ENCODE measurements around the gene GPR62. TPM values are rescaled to one million over a fixed set of nuclear protein-coding genes. Genes with fewer than 3 reads are reported as not detected.
"Not testable (repeated sequence)": the region's sequence is repeated elsewhere in the genome, so short reads cannot be mapped to it uniquely, and the experiment has no call there.

Gene GPR62
- total RNA-seq, 4 donors from 2014 or later, result 0.13 to 1.8 (median 0.56) TPM; not detected in 1

GRCh38 chr3:51927061-51927977, 27.9 kb upstream of the GPR62 start:
- TF ChIP-seq POLR2A (IDR thresholded peaks at IDR 0.05), result no peak
- TF ChIP-seq, protein P1, sequence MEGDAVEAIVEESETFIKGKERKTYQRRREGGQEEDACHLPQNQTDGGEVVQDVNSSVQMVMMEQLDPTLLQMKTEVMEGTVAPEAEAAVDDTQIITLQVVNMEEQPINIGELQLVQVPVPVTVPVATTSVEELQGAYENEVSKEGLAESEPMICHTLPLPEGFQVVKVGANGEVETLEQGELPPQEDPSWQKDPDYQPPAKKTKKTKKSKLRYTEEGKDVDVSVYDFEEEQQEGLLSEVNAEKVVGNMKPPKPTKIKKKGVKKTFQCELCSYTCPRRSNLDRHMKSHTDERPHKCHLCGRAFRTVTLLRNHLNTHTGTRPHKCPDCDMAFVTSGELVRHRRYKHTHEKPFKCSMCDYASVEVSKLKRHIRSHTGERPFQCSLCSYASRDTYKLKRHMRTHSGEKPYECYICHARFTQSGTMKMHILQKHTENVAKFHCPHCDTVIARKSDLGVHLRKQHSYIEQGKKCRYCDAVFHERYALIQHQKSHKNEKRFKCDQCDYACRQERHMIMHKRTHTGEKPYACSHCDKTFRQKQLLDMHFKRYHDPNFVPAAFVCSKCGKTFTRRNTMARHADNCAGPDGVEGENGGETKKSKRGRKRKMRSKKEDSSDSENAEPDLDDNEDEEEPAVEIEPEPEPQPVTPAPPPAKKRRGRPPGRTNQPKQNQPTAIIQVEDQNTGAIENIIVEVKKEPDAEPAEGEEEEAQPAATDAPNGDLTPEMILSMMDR (IDR thresholded peaks at IDR 0.05), result no peak
- intact Hi-C loops (cut with DNase I), result no loop called here
- WGBS, 2 donors, result 91 to 95% methylated on average over 5 of the region's 5 CpGs

GRCh38 chr3:51928438-51928837, 26.7 kb upstream of the GPR62 start:
- H3K9me3 ChIP-seq, result no peaks in the 10 kb centered on the region
- H3K4me1 ChIP-seq, result no peaks in the 10 kb centered on the region
- no peak overlapping the region for H3K4me3 ChIP-seq (replicated peaks in 1 of 3)
- TF ChIP-seq POLR2A (IDR thresholded peaks at IDR 0.05), result no peak
- TF ChIP-seq, protein P1 (IDR thresholded peaks at IDR 0.05), result no peak
- DNase-seq, result no peak
- H3K27ac ChIP-seq, result no peak overlapping the region
- intact Hi-C loops (cut with DNase I), result no loop called here
- peaks cover 2 to 6% of the 10 kb centered on the region in 2 donors for H3K36me3 ChIP-seq
- WGBS, 2 donors, result 94 to 97% methylated on average over 6 to 7 of the region's 7 CpGs
- no peaks in the 10 kb centered on the region for H3K27me3 ChIP-seq

More at GRCh38 chr3:51927061-51927977, 27.9 kb upstream of the GPR62 start:
- Histone ChIP-seq H3K27me3 (no peaks in the 10 kb centered on the region), H3K4me3 (replicated peaks in 1 of 3) (no peak overlapping the region), H3K9me3 (no peaks in the 10 kb centered on the region), H3K27ac (no peak overlapping the region), H3K36me3 (no peaks in the 10 kb centered on the region), H3K4me1 (no peaks in the 10 kb centered on the region)
- DNase-seq, result no peak

- WGBS, 2 donors, result 75 to 88% methylated on average over 2 to 3 of the region's 3 CpGs
- H3K4me1 ChIP-seq; H3K4me3 ChIP-seq (replicated peaks in 1 of 3); DNase-seq; intact Hi-C loops (cut with DNase I); H3K9me3 ChIP-seq; H3K27ac ChIP-seq; H3K36me3 ChIP-seq; H3K27me3 ChIP-seq: not testable (repeated sequence)
These were observed 26.2 kb upstream of the GPR62 start for GRCh38 chr3:51928981-51929380.

DNA sequence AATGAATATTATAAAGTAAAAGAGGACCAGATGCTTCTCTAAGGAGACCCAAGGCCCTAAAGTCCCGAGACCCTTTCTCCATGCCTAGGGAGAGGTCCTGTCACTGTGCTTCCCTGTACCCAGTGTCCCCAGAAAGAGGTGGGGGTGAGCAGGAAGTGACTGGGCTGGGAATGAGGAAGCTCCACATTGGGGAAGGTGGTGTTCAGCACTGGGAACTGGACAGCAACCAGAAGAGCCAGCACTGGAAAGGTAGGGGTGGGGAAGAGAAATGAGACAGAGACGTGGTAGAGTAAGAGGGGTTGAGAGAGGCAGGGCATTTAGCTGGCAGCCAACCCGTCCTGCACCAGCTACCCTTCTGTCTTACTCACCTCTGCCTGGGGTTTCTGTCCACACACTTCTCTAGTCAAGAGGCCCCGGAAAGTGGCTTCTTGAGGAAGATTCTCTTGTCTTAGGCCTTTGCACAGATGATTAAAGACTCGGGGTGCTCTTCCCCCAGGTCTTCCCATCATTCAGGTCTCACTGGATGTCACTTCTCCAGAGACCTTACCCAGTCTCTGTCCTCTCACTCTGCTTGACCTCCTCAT, 25.7 kb upstream of the GPR62 start:
- 74 to 76% methylated on average over 5 of the region's 5 CpGs for WGBS, 2 donors
- TF ChIP-seq, protein P1 (IDR thresholded peaks at IDR 0.05), result no peak
- TF ChIP-seq POLR2A (IDR thresholded peaks at IDR 0.05), result no peak
- Histone ChIP-seq H3K4me3 (replicated peaks in 1 of 3) (no peak overlapping the region), H3K27ac (no peak overlapping the region), H3K9me3 (no peaks in the 10 kb centered on the region), H3K27me3 (no peaks in the 10 kb centered on the region), H3K36me3 (peaks cover 13 to 15% of the 10 kb centered on the region in 2 donors), H3K4me1 (no peaks in the 10 kb centered on the region)
- intact Hi-C loops (cut with DNase I), result no loop called here
- no peak for DNase-seq

DNA sequence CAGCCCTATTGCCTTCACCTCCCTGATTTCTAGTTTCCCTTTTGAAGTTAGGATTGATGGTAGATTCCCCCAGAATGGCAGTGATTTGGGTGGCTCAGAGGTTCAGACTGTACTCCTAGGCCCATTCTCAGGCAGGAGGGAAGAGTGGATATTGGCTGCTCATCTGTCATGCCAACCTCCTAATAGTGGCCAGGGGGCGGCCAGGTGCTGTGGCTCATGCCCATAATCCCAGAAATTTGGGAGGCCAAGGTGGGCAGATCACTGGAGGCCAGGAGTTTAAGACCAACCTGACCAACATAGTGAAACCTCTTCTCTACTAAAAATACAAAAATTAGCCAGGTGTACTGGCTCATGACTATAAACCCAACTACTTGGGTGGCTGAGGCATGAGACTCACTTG, 24.7 kb upstream of the GPR62 start:
- no peaks in the 10 kb centered on the region for H3K27me3 ChIP-seq
- DNase-seq, result no peak
- no peak overlapping the region for H3K27ac ChIP-seq
- no peaks in the 10 kb centered on the region for H3K9me3 ChIP-seq
- 91 to 100% methylated on average over 1 of the region's 1 CpG for WGBS, 2 donors
- intact Hi-C loops (cut with DNase I), result no loop called here
- no peaks in the 10 kb centered on the region for H3K4me1 ChIP-seq
- TF ChIP-seq, protein P1 (IDR thresholded peaks at IDR 0.05), result no peak
- TF ChIP-seq POLR2A (IDR thresholded peaks at IDR 0.05), result no peak
- no peak overlapping the region for H3K4me3 ChIP-seq (replicated peaks in 1 of 3)
- H3K36me3 ChIP-seq, result peaks cover 21% of the 10 kb centered on the region in 2 donors
